Activated T-cell treated with anti-CD3 and anti-CD28 coated beads, Interleukin-2, amount 50 U/mL, for 24 hours (primary cell): ENCODE data around the gene CDH22.

Source experiments
- DNase-seq: peaks from one replicate; pipeline ENCODE4 v3.0.0-alpha.2; 2020
- H3K27ac Mint-ChIP-seq: 2 replicates; pipeline ENCODE4 v1.8.0; 2020; ENCODE audit warnings: mild to moderate bottlenecking, mixed read lengths
- H3K27me3 Mint-ChIP-seq: 2 replicates; pipeline ENCODE4 v1.8.0; 2020; ENCODE audit warnings: mixed read lengths
- H3K36me3 Mint-ChIP-seq: 2 replicates; pipeline ENCODE4 v1.8.0; 2020; ENCODE audit warnings: low read depth, mixed read lengths
- H3K4me1 Mint-ChIP-seq: 2 replicates; pipeline ENCODE4 v1.8.0; 2020; ENCODE audit warnings: low read depth, mixed read lengths
- H3K4me3 Mint-ChIP-seq: 2 replicates; pipeline ENCODE4 v1.8.0; 2020; ENCODE audit warnings: mild to moderate bottlenecking, moderate library complexity, mixed read lengths
- H3K9me3 Mint-ChIP-seq: 2 replicates; pipeline ENCODE4 v1.8.0; 2020; ENCODE audit warnings: mixed read lengths

The CDH22 gene

GRCh38 chr20:46264391-46265266 lies 43.7 kb downstream of the CDH22 start:
- Mint-ChIP-seq H3K4me1 (no peaks in the 10 kb centered on the region), H3K4me3 (no peak overlapping the region), H3K9me3 (no peaks in the 10 kb centered on the region), H3K27me3 (peaks cover 42% of the 10 kb centered on the region), H3K27ac (no peak overlapping the region), H3K36me3 (no peaks in the 10 kb centered on the region)
- no peak for DNase-seq

GRCh38 chr20:46261456-46262253 lies 46.6 kb downstream of the CDH22 start:
- Mint-ChIP-seq H3K36me3 (no peaks in the 10 kb centered on the region), H3K4me1 (no peaks in the 10 kb centered on the region), H3K27ac (no peak overlapping the region), H3K9me3 (no peaks in the 10 kb centered on the region), H3K4me3 (no peak overlapping the region), H3K27me3 (peaks cover 34% of the 10 kb centered on the region)
- no peak for DNase-seq

GRCh38 chr20:46260936-46261454 lies 47.3 kb downstream of the CDH22 start:
- peaks cover 34% of the 10 kb centered on the region for H3K27me3 Mint-ChIP-seq
- no peaks in the 10 kb centered on the region for H3K9me3 Mint-ChIP-seq
- no peak overlapping the region for H3K4me3 Mint-ChIP-seq
- no peak for DNase-seq
- H3K36me3 Mint-ChIP-seq: no peaks in the 10 kb centered on the region
- H3K4me1 Mint-ChIP-seq: no peaks in the 10 kb centered on the region
- no peak overlapping the region for H3K27ac Mint-ChIP-seq

GRCh38 chr20:46260480-46260879 lies 47.8 kb downstream of the CDH22 start:
- no peak overlapping the region for H3K4me3 Mint-ChIP-seq
- H3K27me3 Mint-ChIP-seq: peaks cover 34% of the 10 kb centered on the region
- no peaks in the 10 kb centered on the region for H3K36me3 Mint-ChIP-seq
- H3K9me3 Mint-ChIP-seq: no peaks in the 10 kb centered on the region
- no peak for DNase-seq
- H3K4me1 Mint-ChIP-seq: no peaks in the 10 kb centered on the region
- H3K27ac Mint-ChIP-seq: no peak overlapping the region

GRCh38 chr20:46259260-46259859 lies 48.9 kb downstream of the CDH22 start:
- DNase-seq: no peak
- no peak overlapping the region for H3K27ac Mint-ChIP-seq
- H3K9me3 Mint-ChIP-seq: no peaks in the 10 kb centered on the region
- no peaks in the 10 kb centered on the region for H3K36me3 Mint-ChIP-seq
- H3K4me1 Mint-ChIP-seq: no peaks in the 10 kb centered on the region
- no peak overlapping the region for H3K4me3 Mint-ChIP-seq
- H3K27me3 Mint-ChIP-seq: peaks cover 36% of the 10 kb centered on the region

- Mint-ChIP-seq H3K27ac (no peak overlapping the region), H3K4me3 (no peak overlapping the region), H3K9me3 (no peaks in the 10 kb centered on the region), H3K36me3 (no peaks in the 10 kb centered on the region), H3K4me1 (no peaks in the 10 kb centered on the region), H3K27me3 (peaks cover 37% of the 10 kb centered on the region)
- DNase-seq: no peak
Observed at GRCh38 chr20:46257887-46258286, 50.4 kb downstream of the CDH22 start.

GRCh38 chr20:46256293-46256692 lies 52.0 kb downstream of the CDH22 start:
- H3K4me1 Mint-ChIP-seq: no peaks in the 10 kb centered on the region
- no peak overlapping the region for H3K27ac Mint-ChIP-seq
- DNase-seq: no peak
- H3K36me3 Mint-ChIP-seq: no peaks in the 10 kb centered on the region
- H3K4me3 Mint-ChIP-seq: no peak overlapping the region
- no peaks in the 10 kb centered on the region for H3K9me3 Mint-ChIP-seq
- peaks cover 45% of the 10 kb centered on the region for H3K27me3 Mint-ChIP-seq

- no peak for DNase-seq
- Mint-ChIP-seq H3K36me3 (no peaks in the 10 kb centered on the region), H3K27ac (no peak overlapping the region), H3K9me3 (no peaks in the 10 kb centered on the region), H3K4me3 (no peak overlapping the region), H3K27me3 (peaks cover 47% of the 10 kb centered on the region), H3K4me1 (no peaks in the 10 kb centered on the region)
Observed at GRCh38 chr20:46255440-46256104, 52.7 kb downstream of the CDH22 start.

GRCh38 chr20:46253391-46253790 lies 54.9 kb downstream of the CDH22 start:
- Mint-ChIP-seq H3K27ac (no peak overlapping the region), H3K27me3 (peaks cover 55% of the 10 kb centered on the region), H3K4me3 (no peak overlapping the region), H3K36me3 (no peaks in the 10 kb centered on the region), H3K4me1 (no peaks in the 10 kb centered on the region), H3K9me3 (no peaks in the 10 kb centered on the region)
- DNase-seq: no peak

GRCh38 chr20:46252352-46253091 lies 55.8 kb downstream of the CDH22 start:
- H3K4me3 Mint-ChIP-seq: no peak overlapping the region
- no peaks in the 10 kb centered on the region for H3K36me3 Mint-ChIP-seq
- H3K27ac Mint-ChIP-seq: no peak overlapping the region
- no peaks in the 10 kb centered on the region for H3K9me3 Mint-ChIP-seq
- peaks cover 64% of the 10 kb centered on the region for H3K27me3 Mint-ChIP-seq
- H3K4me1 Mint-ChIP-seq: no peaks in the 10 kb centered on the region
- DNase-seq: no peak

GRCh38 chr20:46251211-46251673 lies 57.1 kb downstream of the CDH22 start:
- no peak for DNase-seq
- Mint-ChIP-seq H3K27me3 (peaks cover 77% of the 10 kb centered on the region), H3K9me3 (no peaks in the 10 kb centered on the region), H3K36me3 (no peaks in the 10 kb centered on the region), H3K4me3 (no peak overlapping the region), H3K4me1 (peaks cover 5% of the 10 kb centered on the region), H3K27ac (no peak overlapping the region)

- Mint-ChIP-seq H3K36me3 (no peaks in the 10 kb centered on the region), H3K27ac (no peak overlapping the region), H3K9me3 (no peaks in the 10 kb centered on the region), H3K4me1 (peaks cover 5% of the 10 kb centered on the region), H3K4me3 (no peak overlapping the region), H3K27me3 (peaks cover 80% of the 10 kb centered on the region)
- no peak for DNase-seq
Observed at GRCh38 chr20:46250772-46251171, 57.5 kb downstream of the CDH22 start.

- no peaks in the 10 kb centered on the region for H3K36me3 Mint-ChIP-seq
- peaks cover 5% of the 10 kb centered on the region for H3K4me1 Mint-ChIP-seq
- H3K9me3 Mint-ChIP-seq: no peaks in the 10 kb centered on the region
- no peak overlapping the region for H3K4me3 Mint-ChIP-seq
- peaks cover 90% of the 10 kb centered on the region for H3K27me3 Mint-ChIP-seq
- no peak for DNase-seq
- H3K27ac Mint-ChIP-seq: no peak overlapping the region
Observed at GRCh38 chr20:46249671-46250070, 58.6 kb downstream of the CDH22 start.
